Stimulated activated CD8-positive, alpha-beta memory T cell treated with anti-CD3 and anti-CD28 coated beads, Interleukin-7, amount 100 ng/mL, for 4 hours (primary cell): ENCODE measurements around the gene AOPEP.

ENCODE experiments used
- DNase-seq, 2 donors: peaks; one replicate each; pipeline ENCODE4 v3.0.0-alpha.2; 2020; ENCODE audit warnings: low read depth in 2 of 2

AOPEP gene

GRCh38 chr9:94760010-94760409 is 33.5 kb downstream of the AOPEP start:
- no peak for DNase-seq

GRCh38 chr9:94760660-94761059 is 34.2 kb downstream of the AOPEP start:
- DNase-seq: no peak

GRCh38 chr9:94761481-94761880 is 35.0 kb downstream of the AOPEP start:
- no peak for DNase-seq

- DNase-seq: no peak
These were observed 41.0 kb downstream of the AOPEP start for GRCh38 chr9:94767331-94768072.

- no peak for DNase-seq
These were observed 42.3 kb downstream of the AOPEP start for GRCh38 chr9:94768766-94769165.

GRCh38 chr9:94770334-94770733 is 43.8 kb downstream of the AOPEP start:
- DNase-seq: no peak

DNA sequence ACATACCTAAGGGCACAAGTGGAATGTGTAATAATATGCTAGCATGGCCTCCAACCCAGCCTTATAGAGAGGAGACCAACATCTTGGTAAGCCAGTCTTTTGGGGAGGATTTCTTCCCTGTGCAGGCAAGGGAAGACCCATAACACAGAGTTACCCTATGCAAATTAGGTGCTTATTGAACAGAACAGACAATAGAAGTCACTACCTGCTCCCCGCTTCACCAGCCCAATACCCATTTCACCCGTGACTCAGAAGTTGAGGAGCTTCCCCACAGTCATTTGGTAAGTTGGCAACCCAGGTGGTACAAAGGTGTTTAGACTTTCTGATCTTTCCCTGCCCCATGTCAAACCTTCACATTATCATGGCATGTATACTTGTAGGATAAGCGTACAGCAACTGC is 44.6 kb downstream of the AOPEP start:
- no peak for DNase-seq

DNA sequence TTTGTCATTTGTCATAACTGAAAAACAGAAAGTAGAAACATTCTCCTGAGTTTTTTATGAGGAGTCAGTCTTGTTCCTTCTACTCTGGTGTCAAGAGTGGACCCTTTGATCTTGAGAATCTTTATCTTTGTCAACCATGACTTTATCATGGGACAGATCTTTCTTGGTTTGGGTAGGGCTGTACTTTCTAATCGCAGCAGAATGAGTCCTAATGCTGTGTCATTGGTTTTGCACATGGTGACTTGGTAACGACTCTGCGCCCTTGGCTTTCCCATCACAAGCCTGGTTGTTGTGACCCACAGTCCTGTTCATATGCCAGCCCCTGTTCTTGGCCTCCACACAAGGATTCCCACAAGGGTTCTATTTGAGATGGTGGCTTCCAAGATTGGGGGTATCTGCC is 45.6 kb downstream of the AOPEP start:
- no peak for DNase-seq

- no peak for DNase-seq
These were observed 46.3 kb downstream of the AOPEP start for GRCh38 chr9:94772639-94773303.

GRCh38 chr9:94773655-94774054 is 47.2 kb downstream of the AOPEP start:
- no peak for DNase-seq

DNA sequence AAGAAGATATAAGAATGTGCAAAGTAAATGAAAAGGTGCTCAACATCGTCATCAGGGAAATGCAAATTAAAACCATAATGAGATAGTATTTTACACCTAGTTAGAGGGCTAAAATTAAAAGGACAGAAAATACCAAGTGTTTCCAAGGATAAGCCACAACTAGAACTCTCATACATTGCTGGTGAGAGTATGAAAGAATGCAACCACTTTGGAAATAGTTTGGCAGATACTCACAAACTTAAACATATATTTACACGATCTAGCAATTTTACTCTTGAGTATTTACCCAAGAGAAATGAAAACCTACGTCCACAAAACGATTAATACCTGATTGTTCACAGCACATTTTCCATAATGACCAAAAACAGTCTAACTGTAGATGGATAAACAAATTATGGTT is 51.5 kb downstream of the AOPEP start:
- DNase-seq: no peak

DNA sequence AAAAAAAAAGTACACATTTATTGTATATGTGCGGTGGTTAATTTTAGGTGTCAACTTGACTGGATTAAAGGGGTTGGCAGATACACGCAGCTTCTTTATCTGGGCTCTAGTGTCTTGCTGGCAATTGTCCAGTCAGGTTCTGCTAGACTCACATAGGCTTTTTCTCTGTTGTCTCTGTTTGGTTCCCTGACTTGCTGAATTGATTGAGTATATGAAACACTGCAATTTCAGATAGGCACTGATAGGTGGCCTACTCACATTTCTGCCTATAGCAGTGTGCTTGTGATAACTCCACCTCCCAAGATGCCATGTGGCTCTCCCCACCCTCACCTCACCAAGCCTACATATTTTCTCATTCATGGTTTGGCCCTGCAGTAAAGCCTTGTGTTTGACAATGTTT is 52.5 kb downstream of the AOPEP start:
- DNase-seq: no peak

DNA sequence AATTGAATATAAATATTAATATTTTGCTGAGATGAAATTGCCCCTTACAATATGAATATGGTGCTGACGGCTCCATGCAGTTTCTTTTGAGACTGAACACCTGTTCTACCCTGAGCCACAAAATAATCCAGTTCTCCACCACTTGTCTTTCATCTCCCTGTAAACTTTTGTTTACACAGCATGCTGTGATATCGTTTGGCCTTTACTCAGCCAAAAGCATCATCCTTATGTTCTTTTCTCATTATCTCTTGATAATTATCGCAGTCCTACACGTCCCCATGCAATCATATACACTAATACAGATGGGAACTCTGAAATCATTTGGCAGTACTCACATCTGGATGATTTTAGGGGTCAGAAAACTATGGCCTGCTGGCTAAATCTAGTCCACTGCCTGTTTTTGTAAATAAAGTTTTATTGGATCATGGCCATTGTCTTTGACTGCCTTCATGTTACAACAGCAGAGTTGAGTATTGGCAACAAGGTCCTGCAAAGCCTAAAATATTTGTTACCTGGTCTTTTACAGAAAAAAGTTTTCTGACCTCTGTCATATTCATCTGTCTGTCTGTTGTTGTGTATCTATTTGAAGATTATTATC is 53.3 kb downstream of the AOPEP start:
- no peak for DNase-seq

DNA sequence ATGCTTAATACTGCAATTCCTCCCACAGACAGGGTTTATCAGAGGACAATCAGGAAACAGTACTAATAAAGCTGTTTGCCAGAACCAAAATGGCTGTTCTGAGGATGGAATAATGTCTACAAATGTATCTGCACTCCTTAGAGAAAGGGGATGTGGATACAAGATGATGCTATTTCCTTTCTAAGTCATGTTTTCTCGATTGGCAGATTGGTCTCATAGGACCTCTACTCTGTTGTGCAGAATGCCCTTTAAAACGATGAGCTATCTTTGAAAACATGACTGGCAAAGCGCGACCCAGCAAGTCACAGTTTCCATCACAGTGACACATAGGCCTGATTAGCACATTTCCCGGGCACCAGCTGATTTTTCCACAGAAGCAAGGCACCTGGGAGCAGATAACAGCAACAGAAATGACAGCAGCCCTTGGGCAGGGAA is 54.0 kb downstream of the AOPEP start:
- DNase-seq: no peak

DNA sequence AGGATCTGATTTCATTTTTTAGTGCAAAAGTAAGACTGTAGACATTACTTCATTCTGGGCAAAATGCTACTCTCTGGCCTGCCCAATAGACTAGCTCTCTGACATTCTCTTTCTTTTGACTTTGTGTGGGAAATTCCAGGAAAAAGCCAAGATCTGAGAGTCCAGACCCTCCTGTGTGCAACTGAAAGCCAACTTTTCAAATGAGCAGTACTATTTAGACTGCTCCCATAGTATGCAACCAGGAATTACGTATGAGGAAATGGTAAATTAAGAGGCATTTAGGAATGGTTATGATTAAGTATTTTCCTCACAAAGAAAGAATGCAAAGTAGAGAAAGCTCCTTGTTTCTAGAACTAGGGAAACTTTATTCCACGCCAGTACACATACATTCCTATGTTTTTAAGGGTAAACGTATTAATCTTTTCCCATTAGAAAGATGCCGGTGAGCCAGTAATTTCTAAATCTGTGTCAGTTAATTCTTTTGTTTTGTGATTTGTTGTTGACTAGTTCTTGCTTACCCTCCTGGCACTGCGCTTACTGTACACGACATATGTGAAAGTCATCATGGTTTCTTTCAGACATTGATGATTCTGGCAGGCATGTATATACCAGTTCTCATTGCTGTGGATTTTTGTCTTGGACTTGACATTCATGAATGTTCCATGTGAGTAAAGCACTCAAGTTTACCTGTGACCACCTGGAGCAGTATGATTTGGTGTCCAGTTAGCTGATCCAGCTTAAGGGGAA is 56.0 kb downstream of the AOPEP start:
- no peak for DNase-seq

DNA sequence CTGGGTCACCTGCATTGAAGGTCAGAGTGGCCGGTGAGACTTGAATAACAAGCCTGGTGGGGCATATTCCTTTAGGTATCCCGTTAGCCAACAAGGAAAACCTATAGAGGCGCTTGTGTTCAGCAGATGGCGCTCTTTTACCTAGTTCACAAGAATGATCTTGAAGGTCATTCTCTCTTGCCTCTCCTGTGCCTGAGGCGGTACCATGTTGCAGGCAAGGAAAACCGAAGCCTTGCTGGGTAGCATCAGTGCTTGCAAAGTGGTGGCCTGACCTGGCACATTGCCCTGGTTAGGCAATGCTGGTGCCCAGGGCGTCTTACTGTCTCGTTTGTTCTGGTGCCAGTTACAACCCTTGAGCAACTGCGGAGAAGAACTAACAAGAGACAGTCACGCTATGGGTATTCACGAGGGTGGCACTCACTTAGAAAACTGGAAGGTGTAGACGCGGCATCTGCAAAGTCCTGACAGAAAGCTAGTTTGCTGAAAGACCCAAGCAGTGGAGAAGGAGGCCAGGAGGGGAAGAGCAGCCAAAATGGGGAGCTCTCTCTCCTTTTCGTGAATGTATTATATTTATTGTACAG is 56.7 kb downstream of the AOPEP start:
- DNase-seq: peak in 1 of 2 donors; percentile 9

DNA sequence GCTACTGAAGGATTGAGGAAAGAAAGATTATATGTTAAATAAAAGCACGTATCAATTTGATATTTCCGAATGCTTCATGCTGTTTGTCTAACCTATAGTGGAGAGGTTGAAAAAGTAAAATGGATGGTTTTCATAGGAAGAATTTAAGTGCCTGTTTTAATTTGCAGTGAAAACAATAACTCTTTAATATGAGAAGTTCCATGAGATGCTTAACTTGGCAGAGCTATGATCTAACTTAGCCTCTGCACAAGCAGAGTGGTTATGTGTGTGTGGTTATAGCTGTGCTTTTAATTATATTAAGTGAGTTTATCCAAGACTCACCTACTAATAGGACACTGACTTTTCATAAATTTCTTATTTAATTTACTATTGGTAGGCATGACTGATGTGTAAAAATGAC is 57.4 kb downstream of the AOPEP start:
- DNase-seq: no peak

GRCh38 chr9:94785215-94786169 is 59.0 kb downstream of the AOPEP start:
- DNase-seq: no peak

DNA sequence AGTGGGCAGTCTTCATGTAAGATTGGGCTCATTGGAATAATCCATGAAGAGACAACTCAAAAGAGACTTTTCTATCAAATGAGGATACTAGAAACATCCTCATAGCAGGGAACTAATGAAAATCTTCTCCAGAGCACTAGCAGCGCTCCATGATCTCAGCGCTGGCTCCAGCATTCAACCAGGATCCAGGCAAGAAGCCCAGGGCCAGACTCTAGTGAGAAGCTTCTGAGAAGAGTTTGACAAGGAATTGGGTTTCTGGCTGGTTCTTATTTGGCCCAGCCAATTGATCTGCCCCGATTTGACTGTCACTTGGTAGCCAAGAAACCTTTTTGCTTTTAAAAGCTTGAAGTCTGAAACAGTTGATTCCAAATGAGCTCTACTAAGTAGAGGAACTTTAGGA is 60.1 kb downstream of the AOPEP start:
- DNase-seq: no peak

GRCh38 chr9:94787266-94787665 is 60.8 kb downstream of the AOPEP start:
- DNase-seq: no peak

GRCh38 chr9:94788570-94789105 is 62.1 kb downstream of the AOPEP start:
- no peak for DNase-seq
